RWPE2 (cell line): ENCODE measurements around the gene TCAP.

ENCODE experiments used
- ATAC-seq: fragments of 200-7000 bp; cut with Tn5 transposase; 3 replicates; pipeline ENCODE4 v1.9.1; 2021; ENCODE audit warnings: low read depth
- DNase-seq: peaks from one replicate; pipeline ENCODE4 v3.0.0-alpha.2; 2020; ENCODE audit warnings: low spot score
- H3K27ac ChIP-seq: fragments of 450-650 bp; 2 replicates; pipeline ENCODE4 v1.5.1; 2017; ENCODE audit warnings: mild to moderate bottlenecking; ENCODE audit not compliant: poor library complexity, severe bottlenecking
- H3K27me3 ChIP-seq: fragments of 250-450 bp; sonication (Bioruptor Pico); 2 replicates; pipeline ENCODE4 v1.5.1; 2021; ENCODE audit warnings: mild to moderate bottlenecking, moderate library complexity; ENCODE audit not compliant: insufficient read depth, poor library complexity, severe bottlenecking
- H3K36me3 ChIP-seq: fragments of 250-450 bp; sonication (Bioruptor Pico); 2 replicates; pipeline ENCODE4 v1.5.1; 2020; ENCODE audit warnings: low read depth, mild to moderate bottlenecking, moderate library complexity
- H3K4me1 ChIP-seq: fragments of 250-450 bp; sonication (Bioruptor Pico); 2 replicates; pipeline ENCODE4 v1.5.1; 2021; ENCODE audit warnings: mild to moderate bottlenecking, moderate library complexity; ENCODE audit not compliant: insufficient read depth, poor library complexity, severe bottlenecking
- H3K4me3 ChIP-seq: fragments of 250-450 bp; sonication (Bioruptor Pico); 2 replicates; pipeline ENCODE4 v1.5.1; 2021; ENCODE audit warnings: mild to moderate bottlenecking, moderate library complexity; ENCODE audit not compliant: severe bottlenecking
- H3K9me3 ChIP-seq: fragments of 250-450 bp; sonication (Bioruptor Pico); 2 replicates; pipeline ENCODE4 v1.5.1; 2021; ENCODE audit warnings: mild to moderate bottlenecking, moderate library complexity; ENCODE audit not compliant: severe bottlenecking
- CTCF ChIP-seq: fragments of 450-650 bp; IDR thresholded peaks from one replicate; pipeline ENCODE4 v1.5.1; 2017; ENCODE audit warnings: mild to moderate bottlenecking, moderate library complexity; ENCODE audit not compliant: poor library complexity, severe bottlenecking

The TCAP gene

DNA sequence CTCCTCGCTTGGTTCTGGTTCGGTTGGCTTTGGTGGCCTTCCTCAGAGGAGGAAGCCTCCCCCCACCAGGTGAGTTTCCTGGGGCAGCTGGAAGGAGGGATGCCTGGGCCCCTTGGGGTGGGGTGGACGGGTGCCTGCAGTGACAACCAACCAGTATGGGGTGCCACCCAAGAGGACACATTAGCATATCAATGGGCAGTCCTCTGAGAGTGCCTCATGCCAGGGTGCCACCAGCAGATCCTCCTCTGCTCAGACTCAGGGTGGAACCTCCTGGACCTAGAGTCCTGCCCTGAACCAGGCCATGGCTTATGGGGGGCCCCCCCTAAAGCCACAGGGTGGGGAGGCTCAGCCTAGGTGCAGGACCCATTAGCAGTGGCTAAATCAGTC is 35.7 kb upstream of the TCAP start:
- no peak overlapping the region for H3K27ac ChIP-seq
- TF ChIP-seq CTCF, result no peak
- DNase-seq, result no peak
- H3K4me3 ChIP-seq, result no peak overlapping the region
- peaks cover 10% of the 10 kb centered on the region for H3K27me3 ChIP-seq
- no peaks in the 10 kb centered on the region for H3K36me3 ChIP-seq
- no peaks in the 10 kb centered on the region for H3K9me3 ChIP-seq
- H3K4me1 ChIP-seq, result peaks cover 15% of the 10 kb centered on the region
- ATAC-seq, result no peak

DNA sequence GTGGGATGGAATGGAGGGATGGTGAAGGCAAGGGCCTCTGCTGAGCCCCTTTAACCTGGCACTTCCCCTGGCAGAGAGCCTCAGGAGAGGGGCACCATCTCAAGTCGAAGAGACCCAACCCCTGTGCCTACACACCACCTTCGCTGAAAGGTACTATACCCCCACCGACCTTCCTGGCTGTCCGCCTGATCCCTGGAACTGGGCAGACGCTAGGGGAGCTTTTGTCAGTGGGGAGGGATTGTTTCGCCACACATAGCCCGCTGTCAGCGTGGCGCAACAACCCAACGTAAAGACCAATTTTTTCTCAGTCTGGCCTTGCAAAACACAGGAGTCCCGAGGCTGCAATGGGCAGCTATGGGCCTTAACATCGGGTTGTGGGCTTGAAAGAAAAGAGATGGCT is 35.3 kb upstream of the TCAP start:
- no peak for TF ChIP-seq CTCF
- DNase-seq (no peak), ATAC-seq (no peak)
- Histone ChIP-seq H3K9me3 (no peaks in the 10 kb centered on the region), H3K27ac (no peak overlapping the region), H3K27me3 (peaks cover 10% of the 10 kb centered on the region), H3K4me1 (peaks cover 15% of the 10 kb centered on the region), H3K36me3 (no peaks in the 10 kb centered on the region), H3K4me3 (no peak overlapping the region)

DNA sequence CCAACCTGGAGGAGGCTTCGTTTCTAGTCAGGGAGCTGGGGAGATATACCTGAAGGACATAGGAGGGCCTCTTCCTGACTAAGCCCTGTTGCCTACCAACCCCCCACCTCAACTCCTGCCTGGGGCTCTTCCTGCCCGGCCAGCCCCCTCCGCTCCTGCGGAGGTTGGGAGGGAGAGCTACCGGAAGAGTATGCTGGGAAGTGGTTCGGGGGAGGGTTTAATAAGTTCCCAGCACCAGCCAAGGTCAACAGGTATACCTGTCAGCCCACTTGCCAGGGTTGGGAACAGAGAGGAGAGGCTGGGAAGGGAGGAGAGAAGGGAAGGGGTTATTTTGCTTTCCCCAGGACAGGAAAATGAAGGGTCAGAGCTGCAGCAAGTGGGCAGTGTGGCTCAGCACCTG is 33.7 kb upstream of the TCAP start:
- Histone ChIP-seq H3K36me3 (no peaks in the 10 kb centered on the region), H3K9me3 (no peaks in the 10 kb centered on the region), H3K4me1 (peaks cover 11% of the 10 kb centered on the region), H3K27ac (no peak overlapping the region), H3K4me3 (no peak overlapping the region), H3K27me3 (peaks cover 10% of the 10 kb centered on the region)
- TF ChIP-seq CTCF, result no peak
- ATAC-seq (peak; percentile 78), DNase-seq (no peak)

DNA sequence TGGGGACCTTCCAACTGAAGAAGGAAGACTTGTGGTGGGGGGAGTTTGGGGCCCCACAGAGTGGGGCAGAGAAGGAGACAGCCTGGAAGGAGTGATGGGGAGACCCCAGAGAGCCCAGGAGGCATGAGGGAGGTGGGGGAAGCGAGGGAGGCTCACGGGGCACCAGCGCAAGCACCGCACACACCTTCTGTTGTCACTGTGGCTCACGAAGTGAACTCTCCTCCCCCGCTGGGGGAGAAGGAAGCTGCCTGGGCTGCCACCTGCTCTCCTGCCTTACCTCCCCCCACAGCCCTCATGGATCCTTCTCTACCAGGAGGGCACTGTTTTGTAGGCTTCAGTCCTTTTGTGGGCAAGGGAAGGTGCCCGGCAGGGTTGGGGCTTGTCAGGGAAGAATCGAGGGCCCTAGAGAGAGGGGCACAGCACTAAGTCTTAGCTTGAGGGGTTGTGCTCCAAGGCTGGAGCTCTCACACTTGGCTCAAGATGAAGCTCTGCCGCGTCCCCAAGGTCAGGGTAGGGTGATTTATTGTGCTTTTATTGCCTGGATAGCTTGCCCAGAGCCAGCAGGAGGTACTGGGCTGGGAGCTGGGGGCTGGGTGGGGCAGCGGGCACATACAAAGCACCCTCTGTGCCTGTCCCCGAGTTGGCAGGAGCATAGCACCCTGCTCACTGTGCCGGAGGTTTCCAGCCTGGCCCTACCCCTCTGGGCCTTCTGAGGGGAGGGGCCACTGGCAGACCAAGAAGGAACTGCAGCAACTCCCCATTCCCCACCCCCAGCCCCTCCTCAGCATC is 32.8 kb upstream of the TCAP start:
- DNase-seq (no peak), ATAC-seq (no peak)
- Histone ChIP-seq H3K9me3 (no peaks in the 10 kb centered on the region), H3K36me3 (no peaks in the 10 kb centered on the region), H3K4me3 (no peak overlapping the region), H3K27me3 (peaks cover 2% of the 10 kb centered on the region), H3K4me1 (peaks cover 11% of the 10 kb centered on the region), H3K27ac (no peak overlapping the region)
- TF ChIP-seq CTCF, result no peak

DNA sequence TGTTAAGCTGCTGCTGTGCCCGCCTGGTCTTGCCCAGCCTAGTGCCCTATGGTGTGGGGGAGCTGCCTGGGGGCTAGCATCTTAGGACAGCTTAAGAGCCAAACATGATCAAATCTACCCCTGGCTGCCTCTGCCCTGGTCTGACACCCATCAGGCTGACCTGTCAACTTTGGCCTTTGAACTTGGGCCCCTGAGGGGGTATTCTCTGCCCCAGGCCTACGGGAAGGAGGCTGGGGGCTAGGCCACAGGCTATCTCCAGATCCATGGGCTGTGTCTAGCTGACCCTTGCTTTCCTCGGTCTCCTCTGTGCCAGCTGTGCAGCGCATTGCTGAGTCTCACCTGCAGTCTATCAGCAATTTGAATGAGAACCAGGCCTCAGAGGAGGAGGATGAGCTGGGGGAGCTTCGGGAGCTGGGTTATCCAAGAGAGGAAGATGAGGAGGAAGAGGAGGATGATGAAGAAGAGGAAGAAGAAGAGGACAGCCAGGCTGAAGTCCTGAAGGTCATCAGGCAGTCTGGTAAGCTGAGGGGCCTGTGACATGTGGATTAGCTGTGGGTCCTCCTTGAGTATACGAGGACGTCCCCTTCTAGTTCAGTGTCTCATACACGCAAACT is 31.5 kb upstream of the TCAP start:
- DNase-seq (no peak), ATAC-seq (no peak)
- H3K27ac ChIP-seq, result no peak overlapping the region
- no peak overlapping the region for H3K4me3 ChIP-seq
- no peaks in the 10 kb centered on the region for H3K9me3 ChIP-seq
- TF ChIP-seq CTCF, result no peak
- no peaks in the 10 kb centered on the region for H3K36me3 ChIP-seq
- H3K27me3 ChIP-seq, result no peaks in the 10 kb centered on the region
- H3K4me1 ChIP-seq, result peaks cover 11% of the 10 kb centered on the region
